Measurements from ENCODE around the gene PRSS3.
"Not testable (repeated sequence)": the region's sequence is repeated elsewhere in the genome, so short reads cannot be mapped to it uniquely, and the experiment has no call there.

PRSS3 gene

DNA sequence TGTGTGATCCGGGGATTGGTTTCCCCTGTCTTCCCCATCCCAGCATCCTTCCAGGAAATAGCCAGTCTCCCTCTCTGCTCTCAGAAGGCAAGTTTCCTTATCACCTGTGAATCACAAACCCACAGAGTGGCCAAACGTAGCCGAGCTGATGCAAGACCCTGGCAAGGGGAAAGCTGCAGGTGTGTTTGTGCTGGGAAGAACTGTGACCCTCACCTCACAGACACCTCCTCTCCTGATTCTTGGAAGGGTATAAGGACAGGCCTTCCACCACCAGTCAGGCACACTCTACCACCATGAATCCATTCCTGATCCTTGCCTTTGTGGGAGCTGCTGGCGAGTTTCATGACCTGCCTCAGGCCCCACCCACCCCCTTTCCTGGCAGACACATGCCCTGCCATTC, at the start of gene PRSS3:
Gene PRSS3 (plus strand): TSS at position 281 of the 400 bp plus-strand sequence. CDS start 13 bp downstream, at position 294.
- no peak for FAIRE-seq

DNA sequence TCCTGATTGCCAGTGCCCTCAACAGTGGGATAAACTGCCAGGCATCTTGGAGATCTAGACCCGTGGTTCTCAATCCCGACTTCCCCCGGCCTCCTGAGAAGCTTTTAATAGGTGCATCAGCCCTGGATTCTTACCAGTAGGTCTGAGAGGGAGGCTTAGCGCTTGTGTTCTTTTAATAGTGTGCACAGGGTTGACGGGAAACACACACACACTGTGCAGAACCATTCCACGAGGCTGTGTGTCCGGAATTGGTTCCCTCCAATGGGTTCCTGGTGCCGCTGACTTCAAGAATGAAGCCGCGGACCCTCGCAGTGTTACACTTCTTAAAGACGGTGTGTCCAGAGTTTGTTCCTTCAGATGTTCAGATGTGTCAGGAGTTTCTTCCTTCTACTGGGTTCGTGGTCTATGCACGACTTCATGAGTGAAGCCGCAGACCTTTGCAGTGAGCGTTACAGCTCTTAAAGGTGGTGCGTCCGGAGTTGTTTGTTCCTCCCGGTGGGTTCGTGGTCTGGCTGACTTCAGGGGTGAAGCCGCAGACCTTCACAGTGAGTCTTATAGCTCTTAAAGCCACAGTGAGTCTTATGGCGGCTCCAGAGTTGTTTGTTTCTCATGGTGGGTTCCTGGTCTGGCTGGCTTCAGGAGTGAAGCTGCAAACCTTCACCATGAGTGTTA, 46.6 kb upstream of the PRSS3 start:
- no peak for FAIRE-seq

DNA sequence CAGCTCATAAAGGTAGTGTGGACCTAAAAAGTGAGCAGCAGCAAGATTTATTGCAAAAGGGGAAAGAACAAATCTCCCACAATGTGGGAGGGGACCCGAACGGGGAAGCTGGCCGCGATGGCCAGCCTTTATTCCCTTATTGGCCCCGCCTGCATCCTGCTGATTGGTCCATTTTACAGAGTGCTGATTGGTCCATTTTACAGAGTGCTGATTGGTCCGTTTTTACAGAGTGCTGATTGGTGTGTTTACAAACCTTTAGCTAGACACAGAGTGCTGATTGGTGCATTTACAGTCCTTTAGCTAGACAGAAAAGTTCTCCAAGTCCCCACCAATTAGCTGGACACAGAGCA, 46.1 kb upstream of the PRSS3 start:
- not testable (repeated sequence) for FAIRE-seq

GRCh38 chr9:33750307-33750838, 45.0 kb upstream of the PRSS3 start:
- no peak for FAIRE-seq

DNA sequence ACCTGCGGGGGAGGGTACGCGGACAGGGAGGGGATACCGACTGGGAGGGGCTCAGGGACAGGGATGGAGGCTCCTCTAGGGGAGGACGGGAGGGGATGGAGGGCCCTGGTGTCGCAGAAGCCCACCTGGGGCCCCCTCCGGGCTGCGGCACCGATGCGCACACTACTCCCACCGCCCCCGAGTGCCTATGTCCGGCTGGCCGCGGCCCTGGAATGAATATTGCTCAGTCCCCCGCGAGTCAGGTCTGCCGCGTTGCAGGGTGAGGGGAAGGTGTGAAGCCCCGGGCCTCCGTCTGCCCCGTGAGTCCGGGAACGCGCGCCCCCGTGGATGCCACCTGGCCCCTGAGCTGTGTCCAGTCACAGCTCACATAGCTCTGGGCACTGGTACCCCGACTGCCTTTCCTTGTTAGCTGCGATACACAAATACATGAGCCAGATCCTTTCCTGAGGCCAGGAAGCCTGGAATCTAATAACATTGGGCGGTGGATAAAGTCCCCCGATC, 44.5 kb upstream of the PRSS3 start:
- FAIRE-seq, result no peak

DNA sequence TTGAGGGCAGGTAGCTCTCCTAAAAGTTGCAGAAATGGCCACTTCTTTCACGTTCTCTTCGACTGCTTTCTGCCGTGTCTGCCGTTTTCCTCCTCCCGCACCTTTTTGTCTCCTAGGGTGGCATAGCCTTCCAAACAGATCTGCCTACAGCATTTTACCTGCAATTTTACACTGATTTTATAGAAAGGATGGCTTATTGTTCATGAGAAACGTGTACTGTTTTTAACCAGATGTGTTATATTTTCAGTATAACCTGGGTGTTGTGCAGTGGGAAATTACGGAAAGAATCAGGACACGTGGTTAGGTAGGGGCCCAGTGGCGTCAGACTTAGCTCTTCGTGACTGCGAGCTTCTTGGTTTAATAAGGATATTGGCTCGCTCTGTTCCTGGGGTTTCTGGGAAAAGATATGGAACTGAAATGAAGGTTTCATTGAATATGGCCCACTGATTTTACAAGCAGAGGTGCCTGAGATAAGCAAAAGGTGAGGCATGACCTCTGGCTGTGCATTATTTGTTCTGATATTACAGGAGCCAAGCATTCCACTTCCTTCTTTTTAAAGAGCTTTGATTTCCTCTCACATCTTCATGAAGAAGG, 43.7 kb upstream of the PRSS3 start:
- no peak for FAIRE-seq

- FAIRE-seq, result no peak
These were observed 43.2 kb upstream of the PRSS3 start for GRCh38 chr9:33752130-33752637.

DNA sequence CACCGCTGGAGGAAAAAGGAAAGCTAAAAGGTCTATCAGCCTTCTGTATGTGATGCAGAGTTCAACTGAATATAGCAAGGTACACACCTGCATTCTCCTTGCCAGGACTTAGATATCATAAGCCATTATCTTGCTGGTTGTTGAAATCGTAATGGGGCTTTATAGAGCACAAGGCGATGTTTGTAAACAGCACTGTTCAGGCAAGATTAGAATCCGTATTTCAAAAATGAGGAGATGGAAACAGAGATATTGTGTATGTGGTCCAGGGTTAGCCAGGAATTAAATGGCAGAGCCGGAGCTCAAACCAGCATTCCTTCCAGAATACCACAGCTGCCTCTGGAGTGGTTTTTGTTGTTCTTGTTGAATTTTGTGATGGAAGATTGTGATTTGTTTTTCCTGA, 42.6 kb upstream of the PRSS3 start:
- FAIRE-seq, result not testable (repeated sequence)

DNA sequence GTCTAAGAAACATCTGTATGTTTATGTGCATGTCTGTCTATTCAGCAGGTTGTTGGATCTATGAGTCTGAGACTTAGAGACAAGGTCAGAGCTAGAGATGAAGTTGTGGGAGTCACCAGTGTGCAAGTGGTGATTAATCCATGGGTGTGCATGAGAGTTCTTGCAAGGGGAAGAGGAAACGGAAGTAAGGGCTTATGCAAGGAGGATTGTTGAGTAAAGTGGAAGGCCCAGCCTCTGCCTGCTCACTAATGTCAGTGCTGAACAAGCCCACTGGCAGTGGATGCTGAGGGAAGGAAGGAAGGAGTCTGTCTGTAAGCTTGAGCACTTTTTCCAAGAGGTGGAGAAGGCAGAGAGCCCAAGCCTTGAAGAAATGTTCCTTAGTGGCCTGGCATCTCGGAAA, 35.7 kb upstream of the PRSS3 start:
- FAIRE-seq, result not testable (repeated sequence)

DNA sequence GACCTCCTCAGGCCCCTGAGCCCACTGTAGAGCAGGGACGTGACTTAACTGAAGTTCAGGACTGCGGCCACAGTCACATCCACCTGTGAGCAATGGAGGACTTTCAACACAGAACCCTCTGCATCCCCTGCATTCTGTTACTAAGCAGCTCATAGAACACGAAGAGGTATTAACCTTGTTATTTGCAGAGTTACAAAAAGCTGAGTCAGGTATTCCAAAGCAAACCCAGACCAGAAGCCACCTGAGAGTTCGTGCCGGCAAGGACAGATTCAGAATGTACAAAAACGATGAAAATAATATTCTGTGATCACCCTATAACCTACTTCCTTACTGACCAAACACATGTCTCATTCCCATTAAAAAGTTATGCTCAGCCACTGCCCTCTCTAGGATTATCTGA, 33.0 kb upstream of the PRSS3 start:
- peak; percentile 80 for FAIRE-seq

- peak; percentile 90 for FAIRE-seq
These were observed 31.7 kb upstream of the PRSS3 start for GRCh38 chr9:33763709-33764108.

DNA sequence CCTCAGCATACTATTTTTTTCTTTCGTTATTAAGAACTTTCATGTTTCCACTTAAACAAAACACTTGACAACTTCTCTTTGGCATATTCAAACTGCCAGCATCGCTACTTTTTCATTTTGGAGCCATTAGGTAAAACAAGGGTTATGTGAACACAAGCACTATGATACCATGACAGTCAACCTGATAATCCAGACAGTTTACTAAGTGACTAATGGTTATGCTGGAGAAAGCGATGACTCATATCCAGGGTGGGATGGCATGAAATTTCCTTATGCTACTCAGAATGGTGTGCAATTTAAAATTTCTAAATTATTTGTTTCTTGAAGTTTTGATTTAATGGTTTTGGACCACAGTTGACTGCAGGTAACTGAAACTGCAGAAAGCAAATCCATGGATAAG, 29.9 kb upstream of the PRSS3 start:
- FAIRE-seq, result no peak

GRCh38 chr9:33770156-33770880, 25.0 kb upstream of the PRSS3 start:
- not testable (repeated sequence) for FAIRE-seq

DNA sequence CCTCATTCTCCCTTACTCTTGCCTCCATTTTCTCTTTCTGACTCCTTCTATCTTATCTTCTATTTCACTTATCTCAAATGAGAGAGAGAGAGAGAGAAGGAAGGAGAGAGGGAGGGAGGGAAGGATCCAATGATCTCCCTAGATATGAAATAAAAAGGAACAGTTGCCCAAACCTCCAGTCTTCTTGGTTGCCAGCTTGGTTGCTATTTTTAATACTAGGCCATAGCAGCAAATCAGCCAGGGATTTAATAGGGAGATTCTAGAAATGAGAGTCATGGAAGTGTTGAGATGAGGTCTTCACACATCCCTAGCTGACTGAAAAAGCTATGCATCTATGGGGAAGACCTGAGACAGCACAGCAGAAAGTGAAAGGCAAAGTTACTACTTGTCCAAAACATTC, 22.2 kb upstream of the PRSS3 start:
- not testable (repeated sequence) for FAIRE-seq

- peak; percentile 9 for FAIRE-seq
These were observed 21.2 kb upstream of the PRSS3 start for GRCh38 chr9:33774074-33774659.

- no peak for FAIRE-seq
These were observed 18.8 kb upstream of the PRSS3 start for GRCh38 chr9:33776578-33776977.

DNA sequence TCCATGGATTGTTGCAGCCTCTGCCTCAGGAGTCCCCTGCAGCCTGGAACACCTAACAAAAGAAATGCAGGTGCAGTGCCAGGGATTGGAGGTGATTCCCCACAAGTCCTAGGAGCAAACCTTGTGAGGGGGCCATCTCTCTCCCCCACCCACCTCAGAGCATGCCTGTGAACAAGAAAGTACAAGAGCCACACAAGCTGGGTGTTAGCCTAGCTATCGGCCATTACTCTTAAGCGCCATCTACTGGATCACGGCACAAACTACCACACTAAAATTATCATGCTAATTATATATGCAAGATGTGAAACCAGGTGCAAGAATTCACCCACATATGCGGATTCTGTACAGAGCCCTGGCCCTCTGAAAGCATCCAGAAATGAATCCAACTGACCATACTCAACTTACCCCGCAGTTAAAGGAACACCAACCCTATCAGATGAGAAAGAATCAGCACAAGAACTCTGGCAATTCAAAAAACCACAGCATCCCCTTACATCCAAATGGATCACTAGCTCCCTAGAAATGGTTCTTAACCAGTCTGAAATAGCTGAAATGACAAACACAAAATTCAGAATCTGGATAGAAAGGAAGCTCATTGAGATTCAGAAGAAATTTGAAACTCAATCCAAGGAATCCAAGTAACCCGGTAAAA, 16.5 kb upstream of the PRSS3 start:
- peak; percentile 89 for FAIRE-seq

GRCh38 chr9:33780276-33780675, 15.1 kb upstream of the PRSS3 start:
- no peak for FAIRE-seq

DNA sequence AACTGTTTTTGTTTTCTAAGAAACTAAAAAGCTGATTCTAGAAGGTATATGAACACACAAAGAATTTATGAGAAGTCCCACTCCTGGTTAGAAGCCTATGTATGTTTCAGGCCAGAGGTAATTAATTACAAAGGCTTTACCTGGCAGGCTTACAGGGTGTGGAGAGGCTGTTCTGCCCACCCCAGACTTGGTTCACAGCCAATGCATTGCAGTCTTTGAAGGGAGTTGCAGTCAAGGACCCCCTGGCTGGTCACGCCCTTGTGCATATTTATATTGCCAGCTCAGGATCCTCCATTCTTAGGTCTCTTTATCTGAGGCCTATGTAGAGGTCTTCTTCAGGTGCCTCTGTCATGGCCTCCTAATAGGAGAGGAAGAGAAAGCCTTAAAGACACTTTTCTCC, 13.6 kb upstream of the PRSS3 start:
- FAIRE-seq, result no peak

DNA sequence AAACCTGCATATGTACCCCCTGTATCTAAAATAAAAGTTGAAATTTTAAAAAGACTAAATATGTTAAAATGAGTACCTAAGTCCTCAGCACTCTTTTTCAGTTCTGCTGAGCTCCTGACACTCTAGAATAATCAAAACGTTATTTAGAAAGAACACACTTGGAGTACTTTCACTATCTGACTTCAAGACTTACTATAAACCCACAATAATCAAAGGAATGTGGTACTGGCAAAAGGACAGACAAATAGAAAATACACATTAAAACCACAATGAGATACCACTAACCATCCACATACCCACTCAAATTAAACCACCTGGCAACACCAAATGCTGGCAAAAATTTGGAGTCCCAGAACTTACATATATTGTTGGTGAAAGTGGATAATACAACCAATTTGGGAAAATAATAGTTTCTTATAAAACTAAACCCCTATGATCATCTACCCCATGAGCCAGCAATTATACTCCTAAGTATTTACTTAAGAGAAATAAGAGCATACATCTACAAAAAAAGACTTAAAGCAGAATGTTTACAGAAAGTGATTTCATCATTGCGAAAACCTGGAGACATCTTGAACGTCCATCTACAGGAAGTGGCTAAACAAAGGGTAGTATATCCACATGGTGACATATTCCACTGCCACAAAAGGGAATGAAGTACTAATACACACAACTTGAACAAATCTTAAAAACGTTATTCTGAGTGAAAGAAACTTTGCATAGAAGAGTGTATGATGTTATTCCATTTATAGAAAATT, 12.8 kb upstream of the PRSS3 start:
- no peak for FAIRE-seq

DNA sequence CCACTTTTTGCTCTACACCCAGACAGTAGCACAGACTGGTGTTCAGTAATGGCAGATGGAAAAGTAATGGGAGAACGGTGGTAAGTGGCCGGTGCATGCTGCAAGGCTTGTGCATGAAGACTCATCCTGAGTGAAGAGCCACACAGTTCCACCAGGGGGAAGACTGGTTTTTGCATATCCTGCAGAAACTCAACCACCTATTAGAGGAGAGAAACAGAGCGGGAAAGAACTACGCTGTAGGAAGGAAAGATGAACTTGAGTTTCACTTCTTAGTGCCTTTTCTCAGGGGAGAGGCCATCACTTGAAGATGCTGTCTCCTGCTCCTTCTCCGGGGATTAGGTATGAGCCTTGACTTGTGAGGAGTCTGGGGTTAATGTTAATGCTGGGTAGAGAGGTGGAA, 9.4 kb upstream of the PRSS3 start:
- FAIRE-seq, result no peak

DNA sequence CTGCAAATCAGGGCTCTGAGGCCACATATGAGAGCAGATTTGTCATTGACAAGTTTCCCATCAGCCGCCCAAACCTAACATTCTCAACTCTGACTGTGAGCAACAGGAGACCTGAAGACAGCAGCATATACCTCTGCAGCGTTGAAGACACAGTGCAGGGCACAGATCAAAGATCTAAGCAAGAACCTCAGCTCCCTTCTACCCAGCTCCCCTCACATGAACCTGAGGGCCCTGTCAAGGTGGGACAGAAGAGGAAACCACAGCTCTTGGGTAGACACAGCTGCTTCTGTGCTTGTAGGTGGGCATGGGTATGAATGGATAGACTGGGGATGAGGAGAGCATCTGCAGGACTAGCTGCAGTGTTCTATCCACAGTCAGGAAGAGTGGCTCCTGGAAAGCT, 8.7 kb upstream of the PRSS3 start:
- FAIRE-seq, result no peak

All from islet of Langerhans (tissue), 1 donor.